Thyroid gland (tissue), 4 donors: ENCODE data around the gene AMER3.

Experiments
- POLR2A ChIP-seq, 2 donors: fragments of 450-650 bp; IDR thresholded peaks; one replicate each; pipeline ENCODE4 v1.6.1; 2017; ENCODE audit warnings: antibody characterized with exemption in 2 of 2, mild to moderate bottlenecking in 2 of 2, moderate library complexity in 1 of 2
- TF ChIP-seq, protein P1 (sequence below), 6 experiments: fragments of 200-600 bp in 3 of 6; fragments of 450-650 bp in 3 of 6; sonication (generic) in 3 of 6; IDR thresholded peaks; one replicate each; pipeline ENCODE4 v1.5.1; 2016 to 2019; ENCODE audit warnings: antibody characterized with exemption in 6 of 6, mild to moderate bottlenecking in 2 of 6, inconsistent platforms in 1 of 6, moderate library complexity in 1 of 6

DNA sequence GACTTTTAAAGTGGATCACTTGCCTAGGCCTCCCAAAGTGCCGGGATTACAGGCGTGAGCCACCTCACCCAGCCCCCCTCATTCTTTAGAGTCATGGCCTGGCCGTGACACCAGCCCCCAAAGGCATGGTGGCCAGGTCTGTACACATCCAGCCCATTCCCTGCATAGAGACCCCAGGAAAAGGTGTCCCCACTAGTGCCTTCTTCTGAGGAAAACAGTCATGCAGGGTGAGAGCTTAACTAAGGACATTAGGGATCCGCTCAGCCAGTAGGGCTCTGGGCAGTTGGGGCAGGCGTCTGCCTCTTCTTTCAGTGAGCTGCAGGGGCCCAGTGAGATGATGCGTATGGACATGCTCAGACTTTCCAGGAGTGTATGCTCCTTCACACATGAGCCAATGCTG lies 5.7 kb upstream of the AMER3 start:
- TF ChIP-seq, protein P1, sequence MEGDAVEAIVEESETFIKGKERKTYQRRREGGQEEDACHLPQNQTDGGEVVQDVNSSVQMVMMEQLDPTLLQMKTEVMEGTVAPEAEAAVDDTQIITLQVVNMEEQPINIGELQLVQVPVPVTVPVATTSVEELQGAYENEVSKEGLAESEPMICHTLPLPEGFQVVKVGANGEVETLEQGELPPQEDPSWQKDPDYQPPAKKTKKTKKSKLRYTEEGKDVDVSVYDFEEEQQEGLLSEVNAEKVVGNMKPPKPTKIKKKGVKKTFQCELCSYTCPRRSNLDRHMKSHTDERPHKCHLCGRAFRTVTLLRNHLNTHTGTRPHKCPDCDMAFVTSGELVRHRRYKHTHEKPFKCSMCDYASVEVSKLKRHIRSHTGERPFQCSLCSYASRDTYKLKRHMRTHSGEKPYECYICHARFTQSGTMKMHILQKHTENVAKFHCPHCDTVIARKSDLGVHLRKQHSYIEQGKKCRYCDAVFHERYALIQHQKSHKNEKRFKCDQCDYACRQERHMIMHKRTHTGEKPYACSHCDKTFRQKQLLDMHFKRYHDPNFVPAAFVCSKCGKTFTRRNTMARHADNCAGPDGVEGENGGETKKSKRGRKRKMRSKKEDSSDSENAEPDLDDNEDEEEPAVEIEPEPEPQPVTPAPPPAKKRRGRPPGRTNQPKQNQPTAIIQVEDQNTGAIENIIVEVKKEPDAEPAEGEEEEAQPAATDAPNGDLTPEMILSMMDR (IDR thresholded peaks at IDR 0.05), result no peak
- no peak for TF ChIP-seq POLR2A (IDR thresholded peaks at IDR 0.05)
